Fibroblast of pulmonary artery (primary cell): ENCODE measurements around the gene TEX50.
A peak's percentile ranks its signal among the peaks of the same experiment; 100 is the strongest.
"Not testable (repeated sequence)": the region's sequence is repeated elsewhere in the genome, so short reads cannot be mapped to it uniquely, and the experiment has no call there.

Experiments used
- DNase-seq: peaks from one replicate; pipeline ENCODE4 v3.0.0-alpha.2; 2010; ENCODE audit warnings: low read depth
- H3K4me3 ChIP-seq: replicated peaks from 2 replicates; pipeline ENCODE4 v1.5.1; 2011; ENCODE audit warnings: low read depth, mild to moderate bottlenecking, control low read depth, low read length, moderate library complexity
- TF ChIP-seq, protein P1 (sequence below): IDR thresholded peaks from 2 replicates; pipeline ENCODE4 v1.5.1; 2011; ENCODE audit warnings: mild to moderate bottlenecking, control low read depth, low read length, inconsistent platforms; ENCODE audit errors: missing control alignments

The TEX50 gene

DNA sequence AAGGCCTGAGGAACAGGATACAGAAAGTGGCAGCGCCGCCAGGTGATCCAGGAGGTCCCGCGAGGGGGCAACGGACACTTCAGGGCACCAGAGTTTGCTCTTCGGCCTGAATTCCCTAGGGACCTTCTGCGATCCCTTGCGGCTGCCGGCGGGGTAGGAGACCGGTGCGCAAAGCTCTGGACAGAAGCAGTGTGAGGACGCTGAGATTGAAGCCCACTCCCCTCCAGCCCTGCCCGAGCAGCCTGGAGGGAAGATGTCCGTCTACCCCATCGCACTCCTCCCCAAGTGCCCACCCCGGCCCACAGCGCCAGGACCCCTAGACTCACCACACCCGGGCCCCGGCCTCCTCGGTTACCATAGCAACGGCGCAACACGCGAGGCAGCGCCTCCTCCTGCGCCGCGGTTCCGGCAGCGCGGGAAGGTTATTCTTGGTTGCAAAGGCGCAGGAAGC lies 34.4 kb downstream of the TEX50 start, which contains the start of gene ANKRD45:
Gene ANKRD45, minus strand, starts transcription at position 361 of the 451 bp plus-strand sequence. CDS start 10,433 bp downstream, outside the sequence.
- peak; percentile 57 for DNase-seq
- H3K4me3 ChIP-seq: peak within 1 kb of the TSS; percentile 56
- TF ChIP-seq, protein P1, sequence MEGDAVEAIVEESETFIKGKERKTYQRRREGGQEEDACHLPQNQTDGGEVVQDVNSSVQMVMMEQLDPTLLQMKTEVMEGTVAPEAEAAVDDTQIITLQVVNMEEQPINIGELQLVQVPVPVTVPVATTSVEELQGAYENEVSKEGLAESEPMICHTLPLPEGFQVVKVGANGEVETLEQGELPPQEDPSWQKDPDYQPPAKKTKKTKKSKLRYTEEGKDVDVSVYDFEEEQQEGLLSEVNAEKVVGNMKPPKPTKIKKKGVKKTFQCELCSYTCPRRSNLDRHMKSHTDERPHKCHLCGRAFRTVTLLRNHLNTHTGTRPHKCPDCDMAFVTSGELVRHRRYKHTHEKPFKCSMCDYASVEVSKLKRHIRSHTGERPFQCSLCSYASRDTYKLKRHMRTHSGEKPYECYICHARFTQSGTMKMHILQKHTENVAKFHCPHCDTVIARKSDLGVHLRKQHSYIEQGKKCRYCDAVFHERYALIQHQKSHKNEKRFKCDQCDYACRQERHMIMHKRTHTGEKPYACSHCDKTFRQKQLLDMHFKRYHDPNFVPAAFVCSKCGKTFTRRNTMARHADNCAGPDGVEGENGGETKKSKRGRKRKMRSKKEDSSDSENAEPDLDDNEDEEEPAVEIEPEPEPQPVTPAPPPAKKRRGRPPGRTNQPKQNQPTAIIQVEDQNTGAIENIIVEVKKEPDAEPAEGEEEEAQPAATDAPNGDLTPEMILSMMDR: no peak

GRCh38 chr1:173674496-173674895 lies 39.4 kb downstream of the TEX50 start:
- H3K4me3 ChIP-seq, DNase-seq: not testable (repeated sequence)

DNA sequence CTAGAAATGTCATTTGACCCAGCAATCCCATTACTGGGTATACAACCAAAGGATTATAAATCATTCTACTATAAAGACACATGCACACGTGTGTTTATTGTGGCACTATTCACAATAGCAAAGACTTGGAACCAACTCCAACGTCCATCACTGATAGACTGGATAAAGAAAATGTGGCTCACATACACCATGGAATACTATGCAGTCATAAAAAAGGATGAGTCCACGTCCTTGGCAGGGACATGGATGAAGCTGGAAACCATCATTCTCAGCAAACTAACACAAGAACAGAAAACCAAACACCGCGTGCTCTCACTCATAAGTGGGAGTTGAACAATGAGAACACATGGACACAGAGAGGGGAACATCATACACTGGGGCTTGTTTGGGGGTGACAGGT lies 45.0 kb downstream of the TEX50 start:
- not testable (repeated sequence) for H3K4me3 ChIP-seq, DNase-seq

DNA sequence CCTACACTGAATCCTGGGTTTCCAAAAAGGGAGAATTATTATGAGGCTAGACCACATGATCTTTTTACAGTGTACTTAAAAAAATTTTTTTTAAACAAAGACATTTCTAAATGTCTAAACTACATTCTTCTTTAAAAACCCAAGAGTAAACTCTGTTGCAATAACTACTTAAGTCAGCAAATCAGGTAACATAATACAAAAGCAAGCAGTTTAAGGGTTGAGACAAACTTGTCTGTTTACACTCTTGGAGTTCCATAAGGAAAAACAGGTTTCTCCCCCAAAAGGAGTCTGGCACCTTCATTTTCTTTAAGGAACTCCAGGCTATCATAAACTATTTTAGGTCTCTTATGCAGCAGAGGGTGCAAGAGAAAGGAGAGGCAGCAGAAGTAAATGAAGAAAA lies 47.0 kb downstream of the TEX50 start:
- TF ChIP-seq, protein P1: no peak
- no peak for DNase-seq

DNA sequence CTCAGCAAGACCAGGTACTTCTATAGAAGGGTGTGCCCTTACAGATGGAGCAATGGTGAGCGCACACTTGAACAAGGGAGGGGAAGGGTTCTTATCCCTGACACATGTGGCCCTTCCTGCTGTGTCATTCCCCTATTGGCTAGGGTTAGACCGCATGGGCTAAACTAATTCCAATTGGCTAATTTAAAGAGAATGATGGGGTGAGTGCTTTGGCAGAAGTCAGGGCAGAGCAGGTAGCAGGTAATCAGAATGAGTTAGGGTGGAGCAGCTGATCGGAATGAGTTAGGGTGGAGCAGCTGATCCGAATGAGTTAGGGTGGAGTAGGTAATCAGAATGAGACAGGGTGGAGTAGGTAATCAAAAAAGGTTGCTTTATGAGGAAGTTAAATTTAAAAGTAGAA lies 48.7 kb downstream of the TEX50 start:
- H3K4me3 ChIP-seq, DNase-seq: not testable (repeated sequence)

More for the DNA sequence above, 47.0 kb downstream of the TEX50 start:
- H3K4me3 ChIP-seq: no peak overlapping the region

DNA sequence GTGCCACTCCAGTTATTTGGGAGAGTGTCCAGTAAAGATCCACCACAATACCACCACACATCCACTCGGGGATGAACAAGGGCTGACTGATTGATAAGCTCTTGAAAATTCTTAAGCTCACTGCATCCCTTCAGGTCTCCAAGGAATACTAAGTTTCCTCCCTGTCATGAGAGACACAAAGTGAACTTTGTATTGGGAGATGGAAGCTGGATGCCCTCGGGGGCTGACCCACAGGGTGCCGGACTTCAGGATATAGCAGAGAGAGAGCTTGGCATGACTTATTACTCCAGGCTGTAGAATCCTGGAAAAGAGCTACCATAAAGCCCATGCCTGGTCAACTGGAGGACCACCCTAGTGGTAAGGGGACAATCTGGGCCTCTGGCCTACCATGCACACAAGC lies 50.0 kb downstream of the TEX50 start:
- H3K4me3 ChIP-seq, DNase-seq: not testable (repeated sequence)
